Coronary artery (tissue), 2 donors: ENCODE data around the gene PDZD7.

Source experiments
- DNase-seq: peaks from one replicate; pipeline ENCODE4 v3.0.0-alpha.2; 2017; ENCODE audit warnings: low spot score
- H3K27ac ChIP-seq, 2 donors: fragments of 200-600 bp; sonication (generic); one replicate each; pipeline ENCODE4 v1.5.1; 2016 to 2019
- H3K4me3 ChIP-seq: fragments of 200-600 bp; sonication (generic); 2 replicates; pipeline ENCODE4 v1.5.1; 2016; ENCODE audit warnings: mild to moderate bottlenecking, moderate library complexity
- TF ChIP-seq, protein P1 (sequence below): fragments of 200-600 bp; sonication (generic); IDR thresholded peaks from one replicate; pipeline ENCODE4 v1.5.1; 2019; ENCODE audit warnings: antibody characterized with exemption

Gene PDZD7

GRCh38 chr10:101044117-101044516 is 13.2 kb upstream of the PDZD7 start:
- no peak for DNase-seq
- TF ChIP-seq, protein P1, sequence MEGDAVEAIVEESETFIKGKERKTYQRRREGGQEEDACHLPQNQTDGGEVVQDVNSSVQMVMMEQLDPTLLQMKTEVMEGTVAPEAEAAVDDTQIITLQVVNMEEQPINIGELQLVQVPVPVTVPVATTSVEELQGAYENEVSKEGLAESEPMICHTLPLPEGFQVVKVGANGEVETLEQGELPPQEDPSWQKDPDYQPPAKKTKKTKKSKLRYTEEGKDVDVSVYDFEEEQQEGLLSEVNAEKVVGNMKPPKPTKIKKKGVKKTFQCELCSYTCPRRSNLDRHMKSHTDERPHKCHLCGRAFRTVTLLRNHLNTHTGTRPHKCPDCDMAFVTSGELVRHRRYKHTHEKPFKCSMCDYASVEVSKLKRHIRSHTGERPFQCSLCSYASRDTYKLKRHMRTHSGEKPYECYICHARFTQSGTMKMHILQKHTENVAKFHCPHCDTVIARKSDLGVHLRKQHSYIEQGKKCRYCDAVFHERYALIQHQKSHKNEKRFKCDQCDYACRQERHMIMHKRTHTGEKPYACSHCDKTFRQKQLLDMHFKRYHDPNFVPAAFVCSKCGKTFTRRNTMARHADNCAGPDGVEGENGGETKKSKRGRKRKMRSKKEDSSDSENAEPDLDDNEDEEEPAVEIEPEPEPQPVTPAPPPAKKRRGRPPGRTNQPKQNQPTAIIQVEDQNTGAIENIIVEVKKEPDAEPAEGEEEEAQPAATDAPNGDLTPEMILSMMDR = no peak
- Histone ChIP-seq H3K27ac (no peak overlapping the region), H3K4me3 (no peak overlapping the region)

GRCh38 chr10:101043363-101043707 is 12.4 kb upstream of the PDZD7 start:
- TF ChIP-seq, protein P1 = no peak
- no peak for DNase-seq
- H3K4me3 ChIP-seq = peak overlapping the region; percentile 69
- H3K27ac ChIP-seq = peak overlapping the region; percentile 84 to 91

DNA sequence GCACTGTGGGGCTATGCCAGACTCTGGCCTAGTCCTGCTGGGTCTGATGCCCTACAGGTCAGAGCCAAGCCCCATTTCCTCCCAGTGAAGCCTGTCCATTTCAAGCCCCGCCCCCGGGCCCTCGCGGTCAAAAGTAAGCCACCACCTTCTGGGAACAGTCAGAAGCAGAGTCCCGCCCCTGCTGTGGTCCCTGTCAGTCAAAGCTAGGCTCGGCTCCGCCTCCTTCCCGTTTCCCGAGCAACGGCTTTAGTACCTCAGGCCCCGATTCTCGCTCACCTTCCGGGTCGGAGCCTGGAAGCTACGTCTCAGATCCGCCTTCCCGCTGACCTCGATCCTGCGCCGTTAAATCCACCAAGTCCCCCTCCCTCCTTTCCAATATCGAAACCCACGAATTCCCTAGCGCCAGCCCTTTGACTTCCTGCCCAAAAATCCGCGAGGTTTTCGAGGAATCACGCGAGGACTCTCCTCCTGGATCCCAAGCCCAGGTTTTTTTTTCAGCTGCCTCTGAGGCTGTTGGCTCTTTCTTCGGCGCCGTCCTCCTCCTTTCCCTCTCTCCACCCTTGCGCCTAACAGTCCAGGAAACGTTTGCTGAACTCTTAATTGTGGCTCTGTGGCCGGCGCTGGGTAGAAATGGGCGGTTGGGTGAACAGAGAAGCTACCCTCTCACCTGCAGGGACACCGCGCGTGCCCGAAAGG is 11.9 kb upstream of the PDZD7 start:
- TF ChIP-seq, protein P1 = no peak
- Histone ChIP-seq H3K27ac (peak overlapping the region; percentile 84 to 91), H3K4me3 (peak overlapping the region; percentile 69)
- DNase-seq = peak; percentile 98

GRCh38 chr10:101042118-101042517 is 11.2 kb upstream of the PDZD7 start:
- H3K4me3 ChIP-seq = peak overlapping the region; percentile 69
- H3K27ac ChIP-seq = peak overlapping the region; percentile 84 to 91
- TF ChIP-seq, protein P1 = no peak
- no peak for DNase-seq

GRCh38 chr10:101041252-101041761 is 10.4 kb upstream of the PDZD7 start:
- TF ChIP-seq, protein P1 = peak; percentile 75
- Histone ChIP-seq H3K4me3 (no peak overlapping the region), H3K27ac (peak overlapping the region in 1 of 2 donors; percentile 91)
- DNase-seq = no peak

GRCh38 chr10:101040851-101041250 is 9.9 kb upstream of the PDZD7 start:
- Histone ChIP-seq H3K27ac (peak overlapping the region in 1 of 2 donors; percentile 9), H3K4me3 (no peak overlapping the region)
- TF ChIP-seq, protein P1 = no peak
- DNase-seq = no peak

GRCh38 chr10:101040061-101040460 is 9.1 kb upstream of the PDZD7 start:
- Histone ChIP-seq H3K4me3 (no peak overlapping the region), H3K27ac (no peak overlapping the region)
- TF ChIP-seq, protein P1 = no peak
- DNase-seq = no peak
